ENCODE measurements around the gene UBE3B.

GRCh38 chr12:109451400-109451799, 26.0 kb upstream of the UBE3B start:
- TF ChIP-seq POLR2A (IDR thresholded peaks at IDR 0.05) (no peak), CTCF (IDR thresholded peaks at IDR 0.05) (no peak), POLR2AphosphoS5 (IDR thresholded peaks at IDR 0.05) (no peak)
